ENCODE data around the gene ARFRP1. TPM values are rescaled to one million over a fixed set of nuclear protein-coding genes. Genes with fewer than 3 reads are reported as not detected.
A peak's percentile ranks its signal among the peaks of the same experiment; 100 is the strongest.
"Not testable (repeated sequence)": the region's sequence is repeated elsewhere in the genome, so short reads cannot be mapped to it uniquely, and the experiment has no call there.

Gene ARFRP1
- total and polyA plus RNA-seq, 2 donors (not counting 1 experiment from before 2014, with no cell fraction given): 41.0 to 75.5 TPM

DNA sequence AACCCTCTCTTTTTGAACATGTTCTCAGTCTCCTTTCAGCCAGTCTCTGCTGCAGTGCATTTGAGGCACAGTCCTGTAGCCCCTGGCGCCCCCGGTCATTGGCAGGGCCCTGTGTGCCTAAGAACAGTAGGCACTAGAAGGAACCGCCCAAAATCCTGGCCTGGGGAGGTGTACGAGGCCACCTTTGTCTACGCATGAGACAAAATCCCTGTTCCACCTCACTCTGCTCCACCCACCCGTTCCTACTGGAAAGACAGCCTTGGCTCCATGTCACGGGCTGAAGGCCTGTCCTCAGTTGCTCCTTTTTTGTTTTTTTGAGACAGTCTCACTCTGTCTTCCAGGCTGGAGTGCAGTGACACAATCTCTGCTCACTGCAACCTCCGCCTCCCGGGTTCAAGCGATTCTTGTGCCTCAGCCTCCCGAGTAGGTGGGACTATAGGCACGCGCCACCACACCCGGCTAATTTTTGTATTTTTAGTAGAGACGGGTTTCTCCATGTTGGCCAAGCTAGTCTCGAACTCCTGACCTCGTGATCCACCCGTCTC, 22.5 kb upstream of the ARFRP1 start:
- ATAC-seq (ENCODE audit: low read depth); H3K4me3 Mint-ChIP-seq; H3K9me3 Mint-ChIP-seq (ENCODE audit: insufficient read depth); CTCF ChIA-PET; H2AFZ ChIP-seq (ENCODE audit: insufficient read depth, low read depth, low read length, poor library complexity, severe bottlenecking); DNase-seq; H3K27me3 ChIP-seq (replicated peaks in 1 of 4; ENCODE audit: control extremely low read depth in 1 of 4, control insufficient read depth in 3 of 4, insufficient read depth in 4 of 4, low read length in 3 of 4); POLR2A ChIA-PET; H3K9ac ChIP-seq (ENCODE audit: low read length); H3K27me3 Mint-ChIP-seq; H3K4me3 ChIP-seq (ENCODE audit: control extremely low read depth in 1 of 5, extremely low read depth in 1 of 5, insufficient read depth in 1 of 5, low read depth in 2 of 5, low read length in 4 of 5); intact Hi-C loops (cut with micrococcal nuclease): not testable (repeated sequence)
- Histone ChIP-seq H3K4me2 (replicated peaks; ENCODE audit: low read depth, low read length, poor library complexity, severe bottlenecking) (peak overlapping the region; percentile 62), H3K36me3 (replicated peaks in 1 of 2; ENCODE audit: control extremely low read depth in 1 of 2, control insufficient read depth in 1 of 2, extremely low read depth in 1 of 2, insufficient read depth in 2 of 2, low read length in 1 of 2) (peaks cover 3 to 22% of the 10 kb centered on the region in 2 experiments), H3K27ac (ENCODE audit: low read length in 2 of 2) (peak overlapping the region; percentile 36 to 47), H4K20me1 (ENCODE audit: control insufficient read depth, insufficient read depth, low read length, poor library complexity, severe bottlenecking) (peaks cover 38% of the 10 kb centered on the region), H3K9me3 (ENCODE audit: control extremely low read depth in 1 of 3, control insufficient read depth in 2 of 3, insufficient read depth in 1 of 3, low read length in 2 of 3) (peaks cover 1 to 12% (median 6%) of the 10 kb centered on the region in 3 donors), H3K79me2 (ENCODE audit: control insufficient read depth, insufficient read depth, low read length) (peaks cover 61% of the 10 kb centered on the region), H3K4me1 (ENCODE audit: control insufficient read depth in 2 of 2, insufficient read depth in 2 of 2, low read length in 2 of 2) (peaks cover 38 to 49% of the 10 kb centered on the region in 2 donors)
- Mint-ChIP-seq H3K27ac (peak overlapping the region; percentile 70), H3K4me1 (peaks cover 31% of the 10 kb centered on the region)
- 55% methylated on average over 17 of the region's 18 CpGs for WGBS (ENCODE audit: insufficient coverage)

DNA sequence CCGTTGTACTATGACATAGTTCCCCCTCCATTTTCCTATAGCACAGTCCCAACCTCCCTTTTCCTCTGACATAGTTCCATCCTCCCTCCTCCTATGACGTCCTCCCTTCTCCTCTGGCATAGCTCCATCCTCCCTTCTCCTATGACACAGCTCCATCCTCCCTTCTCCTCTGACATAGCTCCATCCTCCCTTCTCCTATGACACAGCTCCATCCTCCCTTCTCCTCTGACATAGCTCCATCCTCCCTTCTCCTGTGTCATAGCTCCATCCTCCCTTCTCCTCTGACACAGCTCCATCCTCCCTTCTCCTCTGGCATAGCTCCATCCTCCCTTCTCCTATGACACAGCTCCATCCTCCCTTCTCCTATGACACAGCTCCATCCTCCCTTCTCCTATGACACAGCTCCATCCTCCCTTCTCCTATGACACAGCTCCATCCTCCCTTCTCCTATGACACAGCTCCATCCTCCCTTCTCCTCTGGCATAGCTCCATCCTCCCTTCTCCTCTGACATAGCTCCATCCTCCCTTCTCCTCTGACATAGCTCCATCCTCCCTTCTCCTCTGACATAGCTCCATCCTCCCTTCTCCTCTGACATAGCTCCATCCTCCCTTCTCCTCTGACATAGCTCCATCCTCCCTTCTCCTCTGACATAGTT, 15.3 kb upstream of the ARFRP1 start:
- Histone ChIP-seq H3K36me3 (replicated peaks in 1 of 2; ENCODE audit: control extremely low read depth in 1 of 2, control insufficient read depth in 1 of 2, extremely low read depth in 1 of 2, insufficient read depth in 2 of 2, low read length in 1 of 2) (peaks cover 6 to 20% of the 10 kb centered on the region in 2 experiments), H3K79me2 (ENCODE audit: control insufficient read depth, insufficient read depth, low read length) (peaks cover 80% of the 10 kb centered on the region), H3K9me3 (ENCODE audit: control extremely low read depth in 1 of 3, control insufficient read depth in 2 of 3, insufficient read depth in 1 of 3, low read length in 2 of 3) (peaks cover 2 to 31% (median 13%) of the 10 kb centered on the region in 3 donors), H3K4me1 (ENCODE audit: control insufficient read depth in 2 of 2, insufficient read depth in 2 of 2, low read length in 2 of 2) (peaks cover 10 to 12% of the 10 kb centered on the region in 2 donors), H4K20me1 (ENCODE audit: control insufficient read depth, insufficient read depth, low read length, poor library complexity, severe bottlenecking) (peaks cover 35% of the 10 kb centered on the region)
- H3K27ac Mint-ChIP-seq; POLR2A ChIA-PET; H2AFZ ChIP-seq (ENCODE audit: insufficient read depth, low read depth, low read length, poor library complexity, severe bottlenecking); H3K9me3 Mint-ChIP-seq (ENCODE audit: insufficient read depth); ATAC-seq (ENCODE audit: low read depth); H3K27me3 ChIP-seq (replicated peaks in 1 of 4; ENCODE audit: control extremely low read depth in 1 of 4, control insufficient read depth in 3 of 4, insufficient read depth in 4 of 4, low read length in 3 of 4); H3K4me3 ChIP-seq (ENCODE audit: control extremely low read depth in 1 of 5, extremely low read depth in 1 of 5, insufficient read depth in 1 of 5, low read depth in 2 of 5, low read length in 4 of 5); DNase-seq; H3K4me2 ChIP-seq (replicated peaks; ENCODE audit: low read depth, low read length, poor library complexity, severe bottlenecking); H3K4me1 Mint-ChIP-seq; H3K27ac ChIP-seq (ENCODE audit: low read length in 2 of 2); H3K9ac ChIP-seq (ENCODE audit: low read length); H3K27me3 Mint-ChIP-seq; H3K4me3 Mint-ChIP-seq; intact Hi-C loops (cut with micrococcal nuclease): not testable (repeated sequence)
- CTCF ChIA-PET: interaction anchor here (0.6 kb wide), 1 partner anchor 312 kb away, joined by 3 read pairs; no protein-coding TSS in a partner anchor
- WGBS (ENCODE audit: insufficient coverage): 97% methylated on average over 2 of the region's 2 CpGs
